H1 (cell line): Measurements from ENCODE around the gene CEBPA. TPM values are rescaled to one million over a fixed set of nuclear protein-coding genes. Genes with fewer than 3 reads are reported as not detected.

ENCODE experiments used
- CTCF ChIA-PET: fragments of 300-600 bp; sonication (Branson Sonifier 250); formaldehyde crosslinking; loops from one replicate; lab custom pipeline; 2021; ENCODE audit not compliant: partially characterized antibody; lab: Charles Lee
- POLR2A ChIA-PET: fragments of 300-600 bp; sonication (Branson Sonifier 250); formaldehyde crosslinking; loops from one replicate; lab custom pipeline; 2021; ENCODE audit warnings: inconsistent platforms; ENCODE audit not compliant: partially characterized antibody; lab: Charles Lee
- DNase-seq, 2 experiments: peaks; one replicate each; pipeline versions ENCODE4 v3.0.0 to v3.0.0-alpha.2; 2010 to 2022; ENCODE audit warnings: low spot score in 2 of 2, low read depth in 1 of 2, mixed read lengths in 1 of 2
- FAIRE-seq: peaks from 2 replicates; lab custom pipeline; 2011; peaks lifted over from hg19 to GRCh38; lab: Jason Lieb, UNC
- H2AFZ ChIP-seq: 2 replicates; pipeline ENCODE4 v1.8.1; 2012; ENCODE audit warnings: low read length, inconsistent platforms
- H2AK5ac ChIP-seq: 2 replicates; pipeline ENCODE4 v1.6.1; 2013; ENCODE audit warnings: low read depth, low read length
- H2BK120ac ChIP-seq: replicated peaks from 2 replicates; pipeline ENCODE3; 2013; ENCODE audit warnings: low read depth, low read length, inconsistent platforms
- H2BK12ac ChIP-seq: 2 replicates; pipeline ENCODE4 v1.6.1; 2013; ENCODE audit warnings: low read depth, low read length
- H2BK15ac ChIP-seq: 2 replicates; pipeline ENCODE4 v1.6.1; 2013; ENCODE audit warnings: low read length
- H2BK20ac ChIP-seq: 2 replicates; pipeline ENCODE4 v1.6.1; 2013; ENCODE audit warnings: low read length
- H2BK5ac ChIP-seq: 2 replicates; pipeline ENCODE4 v1.6.1; 2013; ENCODE audit warnings: low read depth, low read length
- H3K14ac ChIP-seq: 2 replicates; pipeline ENCODE4 v1.6.1; 2013; ENCODE audit warnings: inconsistent platforms; ENCODE audit not compliant: insufficient read length
- H3K18ac ChIP-seq: 2 replicates; pipeline ENCODE4 v1.6.1; 2013; ENCODE audit warnings: low read length; ENCODE audit errors: extremely low read depth
- H3K23ac ChIP-seq: 2 replicates; pipeline ENCODE4 v1.6.1; 2013; ENCODE audit warnings: inconsistent platforms; ENCODE audit not compliant: insufficient read length
- H3K23me2 ChIP-seq: 2 replicates; pipeline ENCODE4 v1.6.1; 2013; ENCODE audit warnings: low read depth, low read length
- H3K27ac ChIP-seq: 2 replicates; pipeline ENCODE4 v1.6.1; 2011; ENCODE audit warnings: low read depth, low read length, inconsistent platforms
- H3K27me3 ChIP-seq, 4 experiments: replicated peaks in 1 of 4; 1 replicate in 1 of 4; 2 replicates in 3 of 4; pipeline versions ENCODE4 v1.6.1 to v1.8.1; 2011 to 2013; ENCODE audit warnings: low read length in 3 of 4, mild to moderate bottlenecking in 3 of 4, inconsistent platforms in 2 of 4, mixed read lengths in 2 of 4, moderate library complexity in 1 of 4; ENCODE audit not compliant: control insufficient read depth in 3 of 4, insufficient read depth in 3 of 4; ENCODE audit errors: extremely low read depth in 1 of 4
- H3K36me3 ChIP-seq, 4 experiments: 2 replicates each; pipeline versions ENCODE4 v1.6.1 to v1.8.1; 2011 to 2013; ENCODE audit warnings: mild to moderate bottlenecking in 4 of 4, low read length in 3 of 4, moderate library complexity in 2 of 4, control low read depth in 1 of 4, inconsistent platforms in 1 of 4; ENCODE audit not compliant: insufficient read depth in 4 of 4, control insufficient read depth in 2 of 4
- H3K4ac ChIP-seq: replicated peaks from 2 replicates; pipeline ENCODE3; 2013; ENCODE audit warnings: low read length, low read depth, mixed read lengths, inconsistent platforms; ENCODE audit not compliant: insufficient read length
- H3K4me1 ChIP-seq, 4 experiments: replicated peaks in 1 of 4; 1 replicate in 1 of 4; 2 replicates in 3 of 4; pipeline versions ENCODE4 v1.6.1 to v1.8.1; 2011 to 2013; ENCODE audit warnings: low read length in 3 of 4, inconsistent platforms in 2 of 4, mixed read lengths in 1 of 4; ENCODE audit not compliant: insufficient read depth in 4 of 4, control insufficient read depth in 3 of 4
- H3K4me2 ChIP-seq, 2 experiments: 2 replicates each; pipeline versions ENCODE4 v1.6.1 to v1.8.1; 2011 to 2013; ENCODE audit warnings: low read depth in 2 of 2, low read length in 2 of 2, control low read depth in 1 of 2, inconsistent platforms in 1 of 2, mild to moderate bottlenecking in 1 of 2; ENCODE audit not compliant: insufficient read depth in 1 of 2
- H3K4me3 ChIP-seq, 4 experiments: fragments of 200-600, 300-600 bp in 1 of 4; sonication (generic), shearing (Covaris generic), sonication (Bioruptor Twin) in 1 of 4; 2 replicates each; pipeline versions ENCODE4 v1.5.1 to v1.8.1; 2011 to 2016; ENCODE audit warnings: low read length in 4 of 4, low read depth in 3 of 4, control low read depth in 2 of 4, inconsistent platforms in 2 of 4, mild to moderate bottlenecking in 2 of 4, mixed read lengths in 1 of 4, moderate library complexity in 1 of 4; ENCODE audit not compliant: insufficient read depth in 2 of 4; ENCODE audit errors: extremely low read depth in 1 of 4
- H3K56ac ChIP-seq: replicated peaks from 2 replicates; pipeline ENCODE3; 2013; ENCODE audit warnings: low read depth, mild to moderate bottlenecking, mixed read lengths, low read length, inconsistent platforms; ENCODE audit not compliant: insufficient read length
- H3K79me1 ChIP-seq: 2 replicates; pipeline ENCODE4 v1.6.1; 2013; ENCODE audit warnings: low read depth, low read length, control low read depth
- H3K79me2 ChIP-seq, 2 experiments: 2 replicates each; pipeline versions ENCODE4 v1.6.1 to v1.8.1; 2012 to 2013; ENCODE audit warnings: low read length in 2 of 2, mild to moderate bottlenecking in 2 of 2, inconsistent platforms in 1 of 2; ENCODE audit not compliant: insufficient read depth in 2 of 2, control insufficient read depth in 1 of 2
- H3K9ac ChIP-seq, 4 experiments: replicated peaks in 1 of 4; 1 replicate in 1 of 4; 2 replicates in 3 of 4; pipeline versions ENCODE4 v1.6.1 to v1.8.1; 2011 to 2013; ENCODE audit warnings: low read depth in 3 of 4, low read length in 3 of 4, control low read depth in 2 of 4, mild to moderate bottlenecking in 2 of 4, moderate library complexity in 2 of 4, inconsistent platforms in 1 of 4; ENCODE audit errors: extremely low read depth in 1 of 4
- H3K9me3 ChIP-seq, 2 experiments: 2 replicates each; pipeline versions ENCODE4 v1.6.1 to v1.8.1; 2012 to 2013; ENCODE audit warnings: mild to moderate bottlenecking in 2 of 2, moderate library complexity in 2 of 2, control low read depth in 1 of 2, inconsistent platforms in 1 of 2, low read depth in 1 of 2, low read length in 1 of 2, mixed read lengths in 1 of 2; ENCODE audit not compliant: insufficient read depth in 2 of 2
- H4K20me1 ChIP-seq, 2 experiments: replicated peaks in 1 of 2; 2 replicates each; pipeline versions ENCODE3 to v1.8.1; 2011 to 2013; ENCODE audit warnings: inconsistent platforms in 2 of 2, low read length in 2 of 2, mild to moderate bottlenecking in 1 of 2; ENCODE audit not compliant: insufficient read depth in 2 of 2, control insufficient read depth in 1 of 2
- H4K5ac ChIP-seq: 2 replicates; pipeline ENCODE4 v1.6.1; 2013; ENCODE audit warnings: low read length, low read depth, mixed read lengths, inconsistent platforms; ENCODE audit not compliant: insufficient read length
- H4K8ac ChIP-seq: 2 replicates; pipeline ENCODE4 v1.8.0; 2013; ENCODE audit warnings: mild to moderate bottlenecking, moderate library complexity, low read length, inconsistent platforms; ENCODE audit not compliant: insufficient read depth; ENCODE audit errors: extremely low read depth
- H4K91ac ChIP-seq: replicated peaks from 2 replicates; pipeline ENCODE3; 2013; ENCODE audit warnings: low read length, mixed read lengths, inconsistent platforms; ENCODE audit not compliant: insufficient read length
- BCL11A ChIP-seq, 2 experiments: IDR thresholded peaks; one replicate each; pipeline ENCODE4 v1.6.1; 2011; ENCODE audit warnings: low read depth in 2 of 2, low read length in 2 of 2, mild to moderate bottlenecking in 2 of 2
- BRCA1 ChIP-seq: IDR thresholded peaks from 2 replicates; pipeline ENCODE4 v1.6.1; 2012; ENCODE audit warnings: low read depth, low read length, improper control_type of control experiment
- CREB1 ChIP-seq: IDR thresholded peaks from 2 replicates; pipeline ENCODE4 v1.6.1; 2012; ENCODE audit warnings: inconsistent platforms
- JUN ChIP-seq: IDR thresholded peaks from 2 replicates; pipeline ENCODE4 v1.6.1; 2011; ENCODE audit warnings: low read depth, mild to moderate bottlenecking, improper control_type of control experiment, low read length
- KDM1A ChIP-seq: fragments of 200-600, 300-600 bp; sonication (generic); IDR thresholded peaks from 2 replicates; pipeline ENCODE4 v1.7.1; 2016; ENCODE audit warnings: mild to moderate bottlenecking, low read length, borderline replicate concordance
- KDM5A ChIP-seq: fragments of 200-600 bp; IDR thresholded peaks from 2 replicates; pipeline ENCODE4 v1.7.1; 2012; ENCODE audit warnings: mild to moderate bottlenecking, low read length, inconsistent platforms, mixed read lengths
- NRF1 ChIP-seq: IDR thresholded peaks from 2 replicates; pipeline ENCODE4 v1.6.1; 2011; ENCODE audit warnings: mild to moderate bottlenecking, low read depth, low read length, improper control_type of control experiment
- POLR2AphosphoS5 ChIP-seq: IDR thresholded peaks from 2 replicates; pipeline ENCODE4 v1.6.1; 2011; ENCODE audit warnings: low read depth, low read length
- RAD21 ChIP-seq, 2 experiments: IDR thresholded peaks in 1 of 2; conservative IDR thresholded peaks in 1 of 2; 2 replicates each; pipeline ENCODE4 v1.6.1; 2011; ENCODE audit warnings: low read depth in 2 of 2, low read length in 2 of 2, improper control_type of control experiment in 1 of 2, inconsistent platforms in 1 of 2, mild to moderate bottlenecking in 1 of 2, moderate library complexity in 1 of 2
- RFX5 ChIP-seq: IDR thresholded peaks from 2 replicates; pipeline ENCODE4 v1.6.1; 2011; ENCODE audit warnings: low read depth, low read length, improper control_type of control experiment, borderline replicate concordance
- TEAD4 ChIP-seq: IDR thresholded peaks from 2 replicates; pipeline ENCODE4 v1.6.1; 2012; ENCODE audit warnings: low read depth, low read length, inconsistent platforms, mixed read lengths
- YY1 ChIP-seq: IDR thresholded peaks from 2 replicates; pipeline ENCODE4 v1.6.1; 2011; ENCODE audit warnings: low read depth, mild to moderate bottlenecking, low read length
- WGBS, 2 experiments: shearing (Covaris generic) in 1 of 2; methylation state at CpG; one replicate each; pipeline versions ENCODE4 v1.1.6 to v1.1.7; 2013 to 2015; ENCODE audit warnings: low lambda C conversion rate in 2 of 2, mixed read lengths in 2 of 2, inconsistent platforms in 1 of 2, low coverage in 1 of 2, missing lambda C conversion rate in 1 of 2; ENCODE audit not compliant: insufficient replicate concordance in 2 of 2, insufficient coverage in 1 of 2, insufficient read length in 1 of 2; ENCODE audit errors: extremely low coverage in 1 of 2, missing lambda C conversion rate in 1 of 2; 5-methylcytosine and 5-hydroxymethylcytosine counted together
- polyA plus RNA-seq, 7 experiments: library from polyadenylated mRNA; depleted of rRNA in 3 of 7; stranded (reverse) in 5 of 7; unstranded in 2 of 7; fragments of >200 nt in 5 of 7; fragments of 200-250 nt in 2 of 7; gene quantifications; 1 replicate in 5 of 7; 2 replicates in 1 of 7; 4 replicates in 1 of 7; pipeline versions ENCODE4 v1.2.1 to v1.2.3, GENCODE V29; 2011 to 2013; ENCODE audit warnings: missing spikeins in 2 of 7, mixed read lengths in 2 of 7
- total RNA-seq: library from RNA; stranded (reverse); fragmentation: NEBNext Ultra II Directional; extraction: Animal tissue kit (Norgen Biotek cat#: 25700); gene quantifications from 2 replicates; pipeline ENCODE4 v1.2.1, GENCODE V29; 2021

Gene CEBPA
- total and polyA plus RNA-seq, 2 of the 8 experiments (the other 6 are each of a cell fraction or from before 2014, with no cell fraction given), result 2.0 to 2.7 TPM

DNA sequence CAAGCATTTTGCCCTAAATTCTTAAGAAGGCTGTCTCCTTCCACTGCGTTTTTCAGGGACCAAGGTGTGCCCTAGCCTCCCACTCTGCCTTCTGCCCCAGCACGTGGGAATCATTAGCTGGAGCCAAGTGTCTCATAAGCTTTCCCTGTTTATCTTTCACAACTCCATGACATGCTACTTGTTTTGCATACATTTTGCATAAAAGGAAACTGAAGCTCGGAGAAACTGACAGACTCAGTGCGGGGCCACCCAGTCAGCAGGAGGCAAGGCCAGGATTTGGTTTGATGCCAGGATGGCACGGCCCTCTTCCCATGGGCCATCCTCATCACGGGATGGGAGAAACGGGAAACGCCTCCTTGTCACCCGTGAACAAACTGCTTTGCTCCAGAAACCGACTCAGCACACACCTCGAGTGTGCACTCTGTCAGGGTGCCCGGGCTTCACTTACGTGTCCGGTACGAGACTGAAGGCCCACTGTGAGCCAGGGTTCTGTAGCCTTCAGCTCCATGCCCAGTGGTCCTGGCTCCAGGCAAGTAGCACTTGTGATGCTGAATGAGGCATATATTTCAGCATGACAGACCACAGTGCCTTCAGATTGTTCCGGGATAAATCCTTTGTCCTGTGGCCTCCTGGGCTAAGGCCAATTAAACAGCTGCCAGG lies 9.6 kb downstream of the CEBPA start:
- Histone ChIP-seq H3K14ac (no peak overlapping the region), H3K4me3 (no peak overlapping the region), H3K23ac (no peak overlapping the region), H2BK12ac (no peak overlapping the region), H3K79me1 (no peaks in the 10 kb centered on the region), H3K4me2 (no peak overlapping the region), H2BK5ac (0 out of 2 replicates have a peak overlapping the region, but pooled peaks have one; percentile 26), H3K36me3 (no peaks in the 10 kb centered on the region; a peak in 1 of 8 replicates), H3K56ac (no peak overlapping the region), H3K27ac (no peak overlapping the region), H4K5ac (no peak overlapping the region), H2AFZ (no peak overlapping the region), H3K23me2 (no peaks in the 10 kb centered on the region), H3K9me3 (peaks cover 0 to 5% of the 10 kb centered on the region in 2 experiments; a peak in 1 of 4 replicates), H4K20me1 (no peaks in the 10 kb centered on the region), H4K8ac (no peak overlapping the region), H2BK20ac (no peak overlapping the region), H3K27me3 (no peaks in the 10 kb centered on the region; a peak in 1 of 7 replicates), H2AK5ac (no peak overlapping the region), H2BK15ac (no peak overlapping the region), H3K9ac (no peak overlapping the region), H3K79me2 (no peaks in the 10 kb centered on the region), H3K18ac (no peak overlapping the region), H3K4me1 (peaks cover 0 to 7% (median 0%) of the 10 kb centered on the region in 4 experiments; a peak in 2 of 7 replicates), H2BK120ac (no peak overlapping the region), H4K91ac (no peak overlapping the region), H3K4ac (no peak overlapping the region)
- ChIA-PET POLR2A (interaction anchor here (1.0 to 1.1 kb wide), 3 partner anchors 8 to 116 kb away, joined by 3 to 4 read pairs (median 3); partner anchors contain the start of gene CEBPA), CTCF (interaction anchor here (0.7 to 1.4 kb wide), 3 partner anchors 20 to 51 kb away, joined by 3 to 4 read pairs (median 3); no protein-coding TSS in a partner anchor)
- DNase-seq, result no peak
- 87% methylated on average over 16 of the region's 16 CpGs; no CpG with 5 or more reads in 1 of the 2 experiments for WGBS, 2 experiments
- TF ChIP-seq KDM5A (no peak), JUN (no peak), KDM1A (no peak), YY1 (no peak), CREB1 (no peak), BRCA1 (no peak), NRF1 (no peak), POLR2AphosphoS5 (no peak), RAD21 (IDR thresholded peaks at IDR 0.05 in 1 of 2, conservative IDR thresholded peaks at IDR 0.05 in 1 of 2; ENCODE audit: low read depth in 2 of 2, low read length in 2 of 2) (no peak), TEAD4 (no peak), RFX5 (no peak), BCL11A (IDR thresholded peaks at IDR 0.05; ENCODE audit: low read depth in 2 of 2, low read length in 2 of 2) (no peak)
- no peak for FAIRE-seq
